ENCODE results near the gene TAB2. TPM values are rescaled to one million over a fixed set of nuclear protein-coding genes. Genes with fewer than 3 reads are reported as not detected.

TAB2 gene
- polyA plus RNA-seq, 1 experiment, result 23.9 TPM

GRCh38 chr6:149392093-149392492 lies 74.6 kb downstream of the TAB2 start:
- Histone ChIP-seq H3K27me3 (ENCODE audit: control insufficient read depth, insufficient read depth, low read length) (no peaks in the 10 kb centered on the region), H3K4me3 (ENCODE audit: low read depth, low read length) (no peak overlapping the region), H3K36me3 (ENCODE audit: control insufficient read depth, insufficient read depth, low read length) (no peaks in the 10 kb centered on the region)
- DNase-seq (ENCODE audit: low read depth), result no peak
- ChIA-PET CTCF (interaction anchor here (0.6 to 1.7 kb wide), 3 partner anchors 40 to 533 kb away, joined by 3 to 5 read pairs (median 3); no protein-coding TSS in a partner anchor), POLR2A (no interaction called here)
- no peak for TF ChIP-seq CTCF (IDR thresholded peaks at IDR 0.05; ENCODE audit: insufficient read depth, low read depth, low read length)

- no peaks in the 10 kb centered on the region for H3K36me3 ChIP-seq (ENCODE audit: control insufficient read depth, insufficient read depth, low read length)
- POLR2A ChIA-PET, result no interaction called here
- CTCF ChIA-PET, result interaction anchor here (0.6 to 1.7 kb wide), 2 partner anchors 39 to 533 kb away, joined by 3 to 5 read pairs; no protein-coding TSS in a partner anchor
- H3K27me3 ChIP-seq (ENCODE audit: control insufficient read depth, insufficient read depth, low read length), result no peaks in the 10 kb centered on the region
- no peak for TF ChIP-seq CTCF (IDR thresholded peaks at IDR 0.05; ENCODE audit: insufficient read depth, low read depth, low read length)
- no peak overlapping the region for H3K4me3 ChIP-seq (ENCODE audit: low read depth, low read length)
- no peak for DNase-seq (ENCODE audit: low read depth)
Observed at GRCh38 chr6:149392535-149392934, 75.0 kb downstream of the TAB2 start.

- POLR2A ChIA-PET, result no interaction called here
- Histone ChIP-seq H3K36me3 (ENCODE audit: control insufficient read depth, insufficient read depth, low read length) (no peaks in the 10 kb centered on the region), H3K4me3 (ENCODE audit: low read depth, low read length) (no peak overlapping the region), H3K27me3 (ENCODE audit: control insufficient read depth, insufficient read depth, low read length) (no peaks in the 10 kb centered on the region)
- no peak for TF ChIP-seq CTCF (IDR thresholded peaks at IDR 0.05; ENCODE audit: insufficient read depth, low read depth, low read length)
- CTCF ChIA-PET, result interaction anchor here (1.7 kb wide), 1 partner anchor 39 kb away, joined by 5 read pairs; no protein-coding TSS in a partner anchor
- no peak for DNase-seq (ENCODE audit: low read depth)
Observed at GRCh38 chr6:149393002-149393679, 75.6 kb downstream of the TAB2 start.

- ChIA-PET CTCF (interaction anchor here (1.2 kb wide), 1 partner anchor 11 kb away, joined by 3 read pairs; no protein-coding TSS in a partner anchor), POLR2A (no interaction called here)
- TF ChIP-seq CTCF (IDR thresholded peaks at IDR 0.05; ENCODE audit: insufficient read depth, low read depth, low read length), result no peak
- H3K36me3 ChIP-seq (ENCODE audit: control insufficient read depth, insufficient read depth, low read length), result peaks cover 2% of the 10 kb centered on the region
- DNase-seq (ENCODE audit: low read depth), result no peak
- no peaks in the 10 kb centered on the region for H3K27me3 ChIP-seq (ENCODE audit: control insufficient read depth, insufficient read depth, low read length)
- H3K4me3 ChIP-seq (ENCODE audit: low read depth, low read length), result no peak overlapping the region
Observed at GRCh38 chr6:149395185-149395584, 77.7 kb downstream of the TAB2 start.

- DNase-seq (ENCODE audit: low read depth), result no peak
- Histone ChIP-seq H3K4me3 (ENCODE audit: low read depth, low read length) (no peak overlapping the region), H3K36me3 (ENCODE audit: control insufficient read depth, insufficient read depth, low read length) (peaks cover 5% of the 10 kb centered on the region), H3K27me3 (ENCODE audit: control insufficient read depth, insufficient read depth, low read length) (no peaks in the 10 kb centered on the region)
- ChIA-PET POLR2A (interaction anchor here (0.8 kb wide), 1 partner anchor 28 kb away, joined by 4 read pairs; no protein-coding TSS in a partner anchor), CTCF (interaction anchor here (0.6 kb wide), 1 partner anchor 437 kb away, joined by 5 read pairs; no protein-coding TSS in a partner anchor)
- no peak for TF ChIP-seq CTCF (IDR thresholded peaks at IDR 0.05; ENCODE audit: insufficient read depth, low read depth, low read length)
Observed at GRCh38 chr6:149397384-149397783, 79.9 kb downstream of the TAB2 start.
